Vagina (tissue), 2 donors: Measurements from ENCODE around the gene GDPD1.

Experiments used
- CTCF ChIP-seq, 3 experiments: fragments of 450-650 bp in 2 of 3; fragments of 200-600 bp in 1 of 3; sonication (generic) in 1 of 3; IDR thresholded peaks; one replicate each; pipeline ENCODE4 v1.5.1; 2017 to 2019; ENCODE audit warnings: antibody characterized with exemption in 3 of 3, mild to moderate bottlenecking in 2 of 3, moderate library complexity in 2 of 3
- POLR2A ChIP-seq, 2 donors: fragments of 450-650 bp; IDR thresholded peaks; one replicate each; pipeline ENCODE4 v1.6.1; 2017; ENCODE audit warnings: antibody characterized with exemption in 2 of 2, mild to moderate bottlenecking in 2 of 2, moderate library complexity in 2 of 2

- TF ChIP-seq CTCF (IDR thresholded peaks at IDR 0.05) (no peak), POLR2A (IDR thresholded peaks at IDR 0.05) (no peak)
Measured at GRCh38 chr17:59287452-59287851, 67.1 kb downstream of the GDPD1 start.
